Nephron (organoid): ENCODE data around the gene DNAJA2.

Source experiments
- H3K27ac Mint-ChIP-seq, 3 experiments: 2 replicates each; pipeline ENCODE4 v1.8.0; 2020; ENCODE audit warnings: mixed read lengths in 3 of 3, mild to moderate bottlenecking in 2 of 3, moderate library complexity in 1 of 3
- H3K27me3 Mint-ChIP-seq: 2 replicates; pipeline ENCODE4 v1.8.0; 2021; ENCODE audit warnings: low read depth, mild to moderate bottlenecking, moderate library complexity, mixed read lengths
- H3K36me3 Mint-ChIP-seq: 2 replicates; pipeline ENCODE4 v1.8.0; 2020; ENCODE audit warnings: low read depth, mixed read lengths
- H3K4me1 Mint-ChIP-seq: 2 replicates; pipeline ENCODE4 v1.8.0; 2020; ENCODE audit warnings: mixed read lengths
- H3K4me3 Mint-ChIP-seq, 3 experiments: 2 replicates each; pipeline ENCODE4 v1.8.0; 2020; ENCODE audit warnings: mild to moderate bottlenecking in 3 of 3, mixed read lengths in 3 of 3, moderate library complexity in 2 of 3
- H3K9me3 Mint-ChIP-seq: 2 replicates; pipeline ENCODE4 v1.8.0; 2020; ENCODE audit warnings: mixed read lengths
- CTCF ChIP-seq, 3 experiments: fragments of 200-600 bp; sonication (generic); IDR thresholded peaks; one replicate each; pipeline ENCODE4 v1.5.0; 2021; ENCODE audit warnings: antibody characterized with exemption in 3 of 3; ENCODE audit not compliant: unreplicated experiment in 3 of 3

The DNAJA2 gene

DNA sequence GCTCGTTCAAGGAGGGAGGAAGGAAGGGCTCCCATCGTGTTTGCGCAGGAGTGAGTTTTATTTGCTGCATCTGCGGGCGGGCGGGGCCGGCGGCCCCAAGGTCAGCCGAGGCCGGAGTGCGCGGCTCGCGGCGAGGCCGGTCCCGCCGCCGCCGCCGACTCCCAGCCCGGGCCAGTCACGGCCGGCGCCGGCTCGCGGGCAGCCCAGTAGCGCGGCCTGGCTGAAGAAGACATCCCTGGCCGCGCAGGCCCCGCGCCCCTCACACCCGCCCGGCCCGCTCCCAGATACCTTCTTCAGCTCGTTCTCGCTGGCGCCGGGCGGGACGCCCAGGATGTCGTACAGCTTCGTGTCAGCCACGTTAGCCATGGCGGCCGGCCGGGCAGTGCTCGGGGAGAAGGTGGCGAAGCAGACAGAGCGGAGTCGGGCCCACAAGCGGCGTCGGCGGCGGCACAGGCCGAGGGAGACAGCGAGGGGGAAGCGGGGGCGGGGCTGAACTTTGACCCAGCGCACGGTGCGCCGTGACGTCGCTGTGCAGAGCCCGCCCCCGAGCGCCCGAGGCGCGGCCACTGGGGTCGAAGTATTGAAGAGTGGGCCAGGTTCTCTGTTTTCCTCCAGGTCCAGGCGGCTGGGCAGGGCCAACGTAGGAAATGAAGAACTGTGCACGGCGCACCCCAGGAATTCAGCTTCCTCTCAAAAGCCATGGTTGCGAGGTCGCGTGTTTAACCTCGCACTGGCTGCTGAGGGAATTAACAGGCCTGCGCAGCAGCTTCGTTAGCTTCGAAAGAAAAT lies at the start of gene DNAJA2:
TSS of gene DNAJA2 (minus strand) at position 468 of the 789 bp plus-strand sequence. CDS start at position 366, 102 bp downstream.
- H3K4me3 Mint-ChIP-seq = peak within 1 kb of the TSS; percentile 94 to 95 (median 94)
- H3K36me3 Mint-ChIP-seq = peaks cover 27% of the 10 kb centered on the region
- peaks cover 23% of the 10 kb centered on the region for H3K4me1 Mint-ChIP-seq
- no peaks in the 10 kb centered on the region for H3K27me3 Mint-ChIP-seq
- no peaks in the 10 kb centered on the region for H3K9me3 Mint-ChIP-seq
- H3K27ac Mint-ChIP-seq = peak within 1 kb of the TSS; percentile 99 to 100 (median 99)
- TF ChIP-seq CTCF (IDR thresholded peaks at IDR 0.05; ENCODE audit: unreplicated experiment in 3 of 3) = no peak

DNA sequence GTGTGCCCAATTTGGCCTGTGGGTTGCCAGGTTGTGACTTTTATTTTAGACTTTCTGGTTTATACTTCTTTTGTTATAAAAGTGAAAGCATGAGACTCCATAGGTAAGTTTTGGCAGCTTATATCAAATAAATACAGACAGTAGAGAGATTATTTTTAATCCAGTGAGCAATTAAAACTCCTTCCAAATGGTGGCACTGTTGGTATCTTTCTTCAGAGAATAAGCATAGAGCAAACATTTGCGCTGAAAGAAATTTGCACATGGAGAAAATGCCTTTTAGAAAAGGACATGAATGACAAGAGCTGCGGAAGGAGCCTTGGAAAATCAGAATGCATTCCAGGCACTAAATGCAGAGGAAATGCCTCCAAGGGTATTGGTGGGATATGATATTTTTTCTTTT lies 46.1 kb upstream of the DNAJA2 start:
- Mint-ChIP-seq H3K27me3 (peaks cover 13% of the 10 kb centered on the region), H3K4me3 (no peak overlapping the region), H3K36me3 (no peaks in the 10 kb centered on the region), H3K4me1 (no peaks in the 10 kb centered on the region), H3K27ac (no peak overlapping the region), H3K9me3 (no peaks in the 10 kb centered on the region)
- TF ChIP-seq CTCF (IDR thresholded peaks at IDR 0.05; ENCODE audit: unreplicated experiment in 3 of 3) = no peak

DNA sequence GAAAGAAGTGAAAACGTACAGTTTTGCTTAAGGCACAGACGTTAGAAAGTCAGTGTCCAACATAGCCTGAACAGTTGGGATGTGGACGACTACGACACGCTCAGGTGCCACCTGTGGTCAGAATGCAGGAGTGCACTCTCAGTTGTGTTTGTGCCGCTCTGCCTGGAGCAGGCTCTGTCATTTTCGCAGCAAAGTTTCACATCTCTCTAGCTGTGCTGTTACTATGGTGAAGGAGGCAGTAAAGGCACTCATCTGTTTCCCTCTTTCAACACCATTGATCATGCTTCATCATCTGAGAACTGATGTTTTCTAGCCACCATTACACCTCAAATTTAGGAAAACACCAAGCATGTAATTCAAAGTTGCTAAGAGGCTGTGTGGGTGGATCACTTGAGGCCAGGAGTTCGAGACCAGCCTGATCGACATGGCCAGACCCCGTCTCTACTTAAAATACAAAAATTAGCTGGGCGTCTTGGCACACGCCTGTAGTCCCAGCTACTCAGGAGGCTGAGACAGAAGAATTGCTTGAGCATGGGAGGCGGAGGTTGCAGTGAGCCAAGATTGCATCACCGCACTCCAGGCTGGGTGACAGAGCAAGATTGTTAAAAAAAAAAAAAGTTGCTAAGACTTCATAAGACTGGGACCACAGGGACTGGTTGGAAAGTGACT lies 44.9 kb upstream of the DNAJA2 start:
- Mint-ChIP-seq H3K27me3 (peaks cover 13% of the 10 kb centered on the region), H3K36me3 (no peaks in the 10 kb centered on the region), H3K4me1 (no peaks in the 10 kb centered on the region), H3K4me3 (no peak overlapping the region), H3K9me3 (no peaks in the 10 kb centered on the region), H3K27ac (no peak overlapping the region)
- TF ChIP-seq CTCF (IDR thresholded peaks at IDR 0.05; ENCODE audit: unreplicated experiment in 3 of 3) = peak; percentile 42 to 53 (median 45)

DNA sequence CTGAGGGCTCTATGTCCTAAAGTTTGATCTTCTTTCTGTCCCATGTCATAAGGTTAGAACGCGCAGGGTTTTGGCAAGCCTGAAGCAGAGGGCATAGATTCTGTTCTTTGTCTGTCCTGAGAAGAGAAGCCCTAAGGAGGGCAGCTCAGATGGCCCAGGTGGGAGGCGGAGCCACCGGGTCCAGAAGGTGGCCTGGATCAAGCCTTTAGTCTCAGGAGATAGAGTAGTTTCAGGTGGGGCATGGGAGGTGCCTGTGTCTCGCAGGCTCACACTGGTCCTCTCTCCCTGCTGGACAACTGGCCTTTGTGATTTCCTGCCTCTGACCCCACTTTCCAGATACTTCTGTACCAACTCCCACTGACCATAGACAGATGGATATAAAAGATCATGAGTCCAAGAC lies 44.2 kb upstream of the DNAJA2 start:
- Mint-ChIP-seq H3K4me3 (no peak overlapping the region), H3K4me1 (no peaks in the 10 kb centered on the region), H3K36me3 (no peaks in the 10 kb centered on the region), H3K27ac (no peak overlapping the region), H3K9me3 (no peaks in the 10 kb centered on the region), H3K27me3 (peaks cover 13% of the 10 kb centered on the region)
- TF ChIP-seq CTCF (IDR thresholded peaks at IDR 0.05; ENCODE audit: unreplicated experiment in 3 of 3) = no peak

GRCh38 chr16:47016700-47017133 lies 43.2 kb upstream of the DNAJA2 start:
- Mint-ChIP-seq H3K4me3 (no peak overlapping the region), H3K4me1 (no peaks in the 10 kb centered on the region), H3K36me3 (no peaks in the 10 kb centered on the region), H3K9me3 (no peaks in the 10 kb centered on the region), H3K27me3 (peaks cover 13% of the 10 kb centered on the region), H3K27ac (no peak overlapping the region)
- TF ChIP-seq CTCF (IDR thresholded peaks at IDR 0.05; ENCODE audit: unreplicated experiment in 3 of 3) = no peak
